Neutrophil (primary cell): ENCODE measurements around the gene RIT1.

Source experiments
- H3K27ac ChIP-seq: fragments of 200-600 bp; sonication (generic); 2 replicates; pipeline ENCODE4 v1.5.1; 2016; ENCODE audit warnings: mild to moderate bottlenecking, moderate library complexity
- H3K27me3 ChIP-seq: fragments of 200-600 bp; sonication (generic); 2 replicates; pipeline ENCODE4 v1.6.0; 2016; ENCODE audit warnings: mild to moderate bottlenecking
- H3K36me3 ChIP-seq: fragments of 200-600 bp; sonication (generic); 2 replicates; pipeline ENCODE4 v1.5.1; 2017
- H3K4me1 ChIP-seq, 2 experiments: fragments of 200-600 bp in 1 of 2; sonication (generic) in 1 of 2; 1 replicate in 1 of 2; 2 replicates in 1 of 2; pipeline versions ENCODE4 v1.5.1 to v1.6.1; 2013 to 2016; ENCODE audit warnings: low read depth in 1 of 2, low read length in 1 of 2, mild to moderate bottlenecking in 1 of 2, moderate library complexity in 1 of 2; ENCODE audit not compliant: control insufficient read depth in 1 of 2, insufficient read depth in 1 of 2
- H3K4me3 ChIP-seq, 2 experiments: fragments of 200-600 bp in 1 of 2; sonication (generic) in 1 of 2; 1 replicate in 1 of 2; 2 replicates in 1 of 2; pipeline ENCODE4 v1.5.1; 2013 to 2016; ENCODE audit warnings: low read depth in 1 of 2, low read length in 1 of 2, mild to moderate bottlenecking in 1 of 2, moderate library complexity in 1 of 2
- H3K9me3 ChIP-seq: fragments of 200-600 bp; sonication (generic); 2 replicates; pipeline ENCODE4 v1.5.1; 2016
- CTCF ChIP-seq: fragments of 200-600 bp; sonication (generic); IDR thresholded peaks from 2 replicates; pipeline ENCODE4 v1.5.1; 2016; ENCODE audit warnings: antibody characterized with exemption

The RIT1 gene

GRCh38 chr1:155893389-155894142 is 17.6 kb downstream of the RIT1 start:
- Histone ChIP-seq H3K27ac (no peak overlapping the region), H3K4me1 (no peaks in the 10 kb centered on the region), H3K36me3 (peaks cover 28% of the 10 kb centered on the region), H3K4me3 (no peak overlapping the region), H3K9me3 (no peaks in the 10 kb centered on the region), H3K27me3 (no peaks in the 10 kb centered on the region)
- no peak for TF ChIP-seq CTCF

GRCh38 chr1:155892796-155893195 is 18.4 kb downstream of the RIT1 start:
- H3K4me3 ChIP-seq = no peak overlapping the region
- no peaks in the 10 kb centered on the region for H3K9me3 ChIP-seq
- no peaks in the 10 kb centered on the region for H3K27me3 ChIP-seq
- no peaks in the 10 kb centered on the region for H3K4me1 ChIP-seq
- H3K36me3 ChIP-seq = peaks cover 22% of the 10 kb centered on the region
- no peak for TF ChIP-seq CTCF
- H3K27ac ChIP-seq = no peak overlapping the region

GRCh38 chr1:155890251-155890650 is 20.9 kb downstream of the RIT1 start:
- Histone ChIP-seq H3K36me3 (no peaks in the 10 kb centered on the region), H3K4me1 (no peaks in the 10 kb centered on the region), H3K27me3 (no peaks in the 10 kb centered on the region), H3K27ac (no peak overlapping the region), H3K4me3 (no peak overlapping the region), H3K9me3 (no peaks in the 10 kb centered on the region)
- TF ChIP-seq CTCF = no peak

- no peak for TF ChIP-seq CTCF
- no peak overlapping the region for H3K27ac ChIP-seq
- no peaks in the 10 kb centered on the region for H3K4me1 ChIP-seq
Observed at GRCh38 chr1:155889566-155889965, 21.6 kb downstream of the RIT1 start.

GRCh38 chr1:155888481-155888880 is 22.7 kb downstream of the RIT1 start:
- H3K4me1 ChIP-seq = no peaks in the 10 kb centered on the region
- H3K9me3 ChIP-seq = no peaks in the 10 kb centered on the region
- no peaks in the 10 kb centered on the region for H3K27me3 ChIP-seq
- TF ChIP-seq CTCF = no peak
- no peak overlapping the region for H3K27ac ChIP-seq
- no peaks in the 10 kb centered on the region for H3K36me3 ChIP-seq
- H3K4me3 ChIP-seq = no peak overlapping the region

More at GRCh38 chr1:155889566-155889965, 21.6 kb downstream of the RIT1 start:
- H3K9me3 ChIP-seq = no peaks in the 10 kb centered on the region
- H3K27me3 ChIP-seq = no peaks in the 10 kb centered on the region
- no peaks in the 10 kb centered on the region for H3K36me3 ChIP-seq
- H3K4me3 ChIP-seq = no peak overlapping the region
